BLaER1 treated with 17β-estradiol and CSF1 and Interleukin-3, amounts not matched to agents 10 nM and 100 nM (cell line): Measurements from ENCODE around the gene CEACAM8.
A peak's percentile ranks its signal among the peaks of the same experiment; 100 is the strongest.
"Not testable (repeated sequence)": the region's sequence is repeated elsewhere in the genome, so short reads cannot be mapped to it uniquely, and the experiment has no call there.

ENCODE experiments used
- H3K27ac ChIP-seq, 11 experiments: shearing (Covaris generic); formaldehyde crosslinking; 2 replicates each; pipeline ENCODE4 v1.8.1; 2022
- H3K27me3 ChIP-seq, 11 experiments: shearing (Covaris generic); formaldehyde crosslinking; 2 replicates each; pipeline ENCODE4 v1.8.1; 2022
- H3K36me3 ChIP-seq, 11 experiments: shearing (Covaris generic); formaldehyde crosslinking; 2 replicates each; pipeline ENCODE4 v1.8.1; 2022
- H3K4me1 ChIP-seq, 10 experiments: shearing (Covaris generic); formaldehyde crosslinking; 2 replicates each; pipeline ENCODE4 v1.8.1; 2022
- H3K4me2 ChIP-seq, 11 experiments: shearing (Covaris generic); formaldehyde crosslinking; 2 replicates each; pipeline ENCODE4 v1.8.1; 2022
- H3K4me3 ChIP-seq, 10 experiments: shearing (Covaris generic); formaldehyde crosslinking; 2 replicates each; pipeline ENCODE4 v1.8.1; 2022
- H3K9ac ChIP-seq, 11 experiments: shearing (Covaris generic); formaldehyde crosslinking; 2 replicates each; pipeline ENCODE4 v1.8.1; 2022
- H3K9me3 ChIP-seq, 11 experiments: shearing (Covaris generic); formaldehyde crosslinking; replicated peaks in 1 of 11; 2 replicates each; pipeline ENCODE4 v1.8.1; 2022
- H4K20me1 ChIP-seq, 11 experiments: shearing (Covaris generic); formaldehyde crosslinking; 2 replicates each; pipeline ENCODE4 v1.8.1; 2022
- Cebpa-rat ChIP-seq, 11 experiments: shearing (Covaris generic); IDR thresholded peaks; 2 replicates each; pipeline ENCODE4 v1.8.1; 2022

The CEACAM8 gene

GRCh38 chr19:42552086-42553065 is 42.3 kb downstream of the CEACAM8 start:
- Histone ChIP-seq H3K4me2 (peak overlapping the region; percentile 73 to 89 (median 83)), H3K4me1 (peaks cover 40 to 50% (median 47%) of the 10 kb centered on the region in 10 experiments), H3K4me3 (0 out of 20 replicates have a peak overlapping the region, but pooled peaks of 1 of the 10 experiments have one; percentile 21), H3K9ac (no peak overlapping the region), H3K36me3 (no peaks in the 10 kb centered on the region), H3K9me3 (peaks cover 39 to 49% (median 47%) of the 10 kb centered on the region in 11 experiments), H3K27me3 (peaks cover 89 to 97% (median 93%) of the 10 kb centered on the region in 11 experiments), H3K27ac (peak overlapping the region in 2 of 11 experiments; percentile 24 to 26; a peak in 1 of 22 replicates), H4K20me1 (peaks cover 10 to 50% (median 40%) of the 10 kb centered on the region in 11 experiments; a peak in 19 of 22 replicates)
- no peak for TF ChIP-seq Cebpa-rat (IDR thresholded peaks at IDR 0.05)

GRCh38 chr19:42550521-42550920 is 44.2 kb downstream of the CEACAM8 start:
- H3K27ac ChIP-seq, H3K36me3 ChIP-seq, H3K4me2 ChIP-seq, H3K9ac ChIP-seq: not testable (repeated sequence)
- peaks cover 76 to 93% (median 89%) of the 10 kb centered on the region in 11 experiments for H3K27me3 ChIP-seq
- H3K9me3 ChIP-seq, result peaks cover 39 to 49% (median 47%) of the 10 kb centered on the region in 11 experiments
- peaks cover 10 to 42% (median 34%) of the 10 kb centered on the region in 11 experiments; a peak in 19 of 22 replicates for H4K20me1 ChIP-seq
- H3K4me3 ChIP-seq, result 0 out of 20 replicates have a peak overlapping the region, but pooled peaks of 1 of the 10 experiments have one; percentile 13
- H3K4me1 ChIP-seq, result peaks cover 29 to 36% (median 34%) of the 10 kb centered on the region in 10 experiments

GRCh38 chr19:42549067-42549466 is 45.7 kb downstream of the CEACAM8 start:
- peaks cover 62 to 91% (median 78%) of the 10 kb centered on the region in 11 experiments for H3K27me3 ChIP-seq
- H3K9ac ChIP-seq, H3K36me3 ChIP-seq, H3K27ac ChIP-seq, H3K4me2 ChIP-seq, H3K4me3 ChIP-seq: not testable (repeated sequence)
- peaks cover 15 to 22% (median 19%) of the 10 kb centered on the region in 10 experiments for H3K4me1 ChIP-seq
- H4K20me1 ChIP-seq, result peaks cover 5 to 28% (median 20%) of the 10 kb centered on the region in 11 experiments; a peak in 18 of 22 replicates
- H3K9me3 ChIP-seq, result peaks cover 39 to 52% (median 47%) of the 10 kb centered on the region in 11 experiments

- peaks cover 39 to 52% (median 47%) of the 10 kb centered on the region in 11 experiments for H3K9me3 ChIP-seq
- no peak overlapping the region for H3K27ac ChIP-seq
- no peaks in the 10 kb centered on the region for H3K36me3 ChIP-seq
- no peak for TF ChIP-seq Cebpa-rat (IDR thresholded peaks at IDR 0.05)
- H3K27me3 ChIP-seq, result peaks cover 57 to 92% (median 73%) of the 10 kb centered on the region in 11 experiments
- no peak overlapping the region for H3K4me2 ChIP-seq
- no peak overlapping the region for H3K9ac ChIP-seq
- H4K20me1 ChIP-seq, result peaks cover 5 to 22% (median 15%) of the 10 kb centered on the region in 11 experiments; a peak in 18 of 22 replicates
- no peak overlapping the region for H3K4me3 ChIP-seq
- peaks cover 10 to 17% (median 14%) of the 10 kb centered on the region in 10 experiments for H3K4me1 ChIP-seq
These were observed 46.2 kb downstream of the CEACAM8 start for GRCh38 chr19:42548552-42548951.

- no peak overlapping the region for H3K27ac ChIP-seq
- H4K20me1 ChIP-seq, result peaks cover 2 to 18% (median 10%) of the 10 kb centered on the region in 11 experiments; a peak in 17 of 22 replicates
- peaks cover 39 to 52% (median 47%) of the 10 kb centered on the region in 11 experiments for H3K9me3 ChIP-seq
- no peak overlapping the region for H3K9ac ChIP-seq
- H3K4me3 ChIP-seq, result no peak overlapping the region
- no peak for TF ChIP-seq Cebpa-rat (IDR thresholded peaks at IDR 0.05)
- no peaks in the 10 kb centered on the region for H3K36me3 ChIP-seq
- H3K27me3 ChIP-seq, result peaks cover 55 to 97% (median 70%) of the 10 kb centered on the region in 11 experiments
- H3K4me2 ChIP-seq, result no peak overlapping the region
- H3K4me1 ChIP-seq, result peaks cover 4 to 10% (median 8%) of the 10 kb centered on the region in 10 experiments
These were observed 46.8 kb downstream of the CEACAM8 start for GRCh38 chr19:42547929-42548328.

- no peak for TF ChIP-seq Cebpa-rat (IDR thresholded peaks at IDR 0.05)
- Histone ChIP-seq H3K9ac (no peak overlapping the region), H3K4me3 (no peak overlapping the region), H3K27ac (no peak overlapping the region), H3K9me3 (peaks cover 39 to 52% (median 45%) of the 10 kb centered on the region in 11 experiments), H3K4me2 (no peak overlapping the region), H3K36me3 (no peaks in the 10 kb centered on the region), H4K20me1 (peaks cover 0 to 11% (median under 1%) of the 10 kb centered on the region in 11 experiments; a peak in 9 of 22 replicates), H3K4me1 (peaks cover 0 to 2% (median under 1%) of the 10 kb centered on the region in 10 experiments; a peak in 8 of 20 replicates), H3K27me3 (peaks cover 46 to 93% (median 60%) of the 10 kb centered on the region in 11 experiments)
These were observed 47.8 kb downstream of the CEACAM8 start for GRCh38 chr19:42546831-42547500.

- Histone ChIP-seq H3K4me1 (peaks cover 9 to 26% (median 17%) of the 10 kb centered on the region in 10 experiments), H3K27ac (no peak overlapping the region), H3K4me2 (no peak overlapping the region), H3K27me3 (peaks cover 18 to 80% (median 32%) of the 10 kb centered on the region in 11 experiments), H4K20me1 (peaks cover 0 to 20% (median 0%) of the 10 kb centered on the region in 11 experiments; a peak in 5 of 22 replicates), H3K36me3 (no peaks in the 10 kb centered on the region), H3K4me3 (no peak overlapping the region), H3K9ac (no peak overlapping the region), H3K9me3 (peaks cover 12 to 24% (median 16%) of the 10 kb centered on the region in 11 experiments)
- no peak for TF ChIP-seq Cebpa-rat (IDR thresholded peaks at IDR 0.05)
These were observed 50.6 kb downstream of the CEACAM8 start for GRCh38 chr19:42544146-42544545.

- no peak overlapping the region for H3K4me2 ChIP-seq
- TF ChIP-seq Cebpa-rat (IDR thresholded peaks at IDR 0.05), result no peak
- H3K27me3 ChIP-seq, result peaks cover 6 to 74% (median 19%) of the 10 kb centered on the region in 11 experiments
- H3K36me3 ChIP-seq, result no peaks in the 10 kb centered on the region
- H3K9me3 ChIP-seq, result peaks cover 0 to 11% (median 4%) of the 10 kb centered on the region in 11 experiments; a peak in 12 of 22 replicates
- no peak overlapping the region for H3K27ac ChIP-seq
- no peak overlapping the region for H3K9ac ChIP-seq
- peaks cover 14 to 33% (median 22%) of the 10 kb centered on the region in 10 experiments for H3K4me1 ChIP-seq
- H3K4me3 ChIP-seq, result no peak overlapping the region
- peaks cover 0 to 20% (median 0%) of the 10 kb centered on the region in 11 experiments; a peak in 5 of 22 replicates for H4K20me1 ChIP-seq
These were observed 51.9 kb downstream of the CEACAM8 start for GRCh38 chr19:42542791-42543190.
